ENCODE measurements around the gene MLIP. TPM values are rescaled to one million over a fixed set of nuclear protein-coding genes. Genes with fewer than 3 reads are reported as not detected.

The MLIP gene
- total and polyA plus RNA-seq, 8 donors, result 0.09 to 0.70 (median 0.23) TPM

GRCh38 chr6:54262971-54263370 lies 151.7 kb downstream of the MLIP start:
- H3K9me3 ChIP-seq, result no peaks in the 10 kb centered on the region
- no peak for DNase-seq
- no peak overlapping the region for H3K27ac ChIP-seq
- no peak overlapping the region for H3K4me3 ChIP-seq
- intact Hi-C loops (cut with DNase I), result no loop called here
- no peak for TF ChIP-seq CTCF (IDR thresholded peaks at IDR 0.05)
- H3K27me3 ChIP-seq, result no peaks in the 10 kb centered on the region
- H3K36me3 ChIP-seq, result no peaks in the 10 kb centered on the region
- H3K4me1 ChIP-seq, result no peaks in the 10 kb centered on the region
- ATAC-seq, result no peak

GRCh38 chr6:54264581-54265272 lies 153.5 kb downstream of the MLIP start:
- Histone ChIP-seq H3K36me3 (no peaks in the 10 kb centered on the region), H3K4me3 (no peak overlapping the region), H3K27ac (no peak overlapping the region), H3K9me3 (no peaks in the 10 kb centered on the region), H3K27me3 (no peaks in the 10 kb centered on the region), H3K4me1 (no peaks in the 10 kb centered on the region)
- no peak for ATAC-seq
- TF ChIP-seq CTCF (IDR thresholded peaks at IDR 0.05), result no peak
- intact Hi-C loops (cut with DNase I), result no loop called here
- DNase-seq, result no peak

- intact Hi-C loops (cut with DNase I), result no loop called here
- no peaks in the 10 kb centered on the region for H3K9me3 ChIP-seq
- no peaks in the 10 kb centered on the region for H3K4me1 ChIP-seq
- ATAC-seq (no peak), DNase-seq (no peak)
- no peaks in the 10 kb centered on the region for H3K27me3 ChIP-seq
- TF ChIP-seq CTCF (IDR thresholded peaks at IDR 0.05), result no peak
- no peak overlapping the region for H3K4me3 ChIP-seq
- no peak overlapping the region for H3K27ac ChIP-seq
- H3K36me3 ChIP-seq, result no peaks in the 10 kb centered on the region
These were observed 155.2 kb downstream of the MLIP start for GRCh38 chr6:54266400-54266923.

DNA sequence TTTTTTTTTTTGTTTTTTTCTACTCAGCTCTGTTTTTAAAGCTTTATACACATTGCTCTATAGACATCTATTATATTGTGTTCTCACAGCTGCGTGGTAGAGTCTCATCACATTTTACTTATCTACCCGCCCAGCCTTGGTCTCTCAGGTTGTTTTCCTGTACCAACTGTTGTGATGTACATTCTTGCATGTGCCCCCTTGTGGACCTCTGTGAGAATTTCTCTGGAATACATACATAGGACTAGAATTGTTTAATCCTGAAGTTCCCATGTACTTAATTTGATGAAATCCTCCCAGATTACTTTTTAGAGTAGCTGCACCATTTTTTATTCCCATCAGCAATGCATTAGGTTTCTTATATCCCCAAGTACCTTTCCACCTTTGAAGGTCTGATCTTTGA lies 156.6 kb downstream of the MLIP start:
- no peak overlapping the region for H3K4me3 ChIP-seq
- peak; percentile 70 for ATAC-seq
- TF ChIP-seq CTCF (IDR thresholded peaks at IDR 0.05), result peak in 1 of 2 donors; percentile 24
- no peak overlapping the region for H3K27ac ChIP-seq
- H3K36me3 ChIP-seq, result no peaks in the 10 kb centered on the region
- H3K27me3 ChIP-seq, result no peaks in the 10 kb centered on the region
- DNase-seq, result peak in 1 of 4 donors; percentile 39
- H3K4me1 ChIP-seq, result no peaks in the 10 kb centered on the region
- intact Hi-C loops (cut with DNase I), result no loop called here
- no peaks in the 10 kb centered on the region for H3K9me3 ChIP-seq

- H3K4me3 ChIP-seq, result no peak overlapping the region
- no peaks in the 10 kb centered on the region for H3K27me3 ChIP-seq
- no peak for TF ChIP-seq CTCF (IDR thresholded peaks at IDR 0.05)
- intact Hi-C loops (cut with DNase I), result no loop called here
- no peak overlapping the region for H3K27ac ChIP-seq
- ATAC-seq, result no peak
- H3K4me1 ChIP-seq, result no peaks in the 10 kb centered on the region
- no peaks in the 10 kb centered on the region for H3K36me3 ChIP-seq
- DNase-seq, result no peak
- no peaks in the 10 kb centered on the region for H3K9me3 ChIP-seq
These were observed 162.1 kb downstream of the MLIP start for GRCh38 chr6:54273214-54273820.
